ENCODE measurements around the gene WDR45.

- TF ChIP-seq CTCF (IDR thresholded peaks at IDR 0.05) = no peak
- TF ChIP-seq POLR2AphosphoS5 (IDR thresholded peaks at IDR 0.05) = no peak
- TF ChIP-seq EP300 (IDR thresholded peaks at IDR 0.05) = no peak
- no peak for TF ChIP-seq POLR2A (IDR thresholded peaks at IDR 0.05)
These were observed 12.2 kb downstream of the WDR45 start for GRCh38 chrX:49067285-49068120.
